H9 (cell line): ENCODE results near the gene ANKRD44. TPM values are rescaled to one million over a fixed set of nuclear protein-coding genes. Genes with fewer than 3 reads are reported as not detected.

Experiments used
- DNase-seq: peaks from one replicate; pipeline ENCODE4 v3.0.0-alpha.2; 2017
- H2AFZ ChIP-seq: one replicate; pipeline ENCODE4 v1.6.1; 2013; ENCODE audit warnings: mild to moderate bottlenecking, low read length, control low read depth, moderate library complexity
- H2AK5ac ChIP-seq: 2 replicates; pipeline ENCODE4 v1.6.1; 2013; ENCODE audit warnings: low read length, control low read depth, mixed read lengths; ENCODE audit not compliant: insufficient read length
- H2BK120ac ChIP-seq: one replicate; pipeline ENCODE4 v1.6.1; 2013; ENCODE audit warnings: low read depth, mild to moderate bottlenecking, low read length, control low read depth, inconsistent platforms; ENCODE audit not compliant: poor library complexity, severe bottlenecking
- H2BK12ac ChIP-seq: 2 replicates; pipeline ENCODE4 v1.6.1; 2013; ENCODE audit warnings: low read length, control low read depth, mixed read lengths, low read depth; ENCODE audit not compliant: insufficient read length
- H2BK15ac ChIP-seq: 2 replicates; pipeline ENCODE4 v1.6.1; 2013; ENCODE audit warnings: low read depth, low read length, control low read depth
- H2BK20ac ChIP-seq: one replicate; pipeline ENCODE4 v1.6.1; 2013; ENCODE audit warnings: low read depth, mild to moderate bottlenecking, low read length, control low read depth, inconsistent platforms; ENCODE audit not compliant: poor library complexity, severe bottlenecking
- H2BK5ac ChIP-seq: 2 replicates; pipeline ENCODE4 v1.6.1; 2013; ENCODE audit warnings: low read length, control low read depth, mixed read lengths; ENCODE audit not compliant: insufficient read length
- H3K14ac ChIP-seq: 2 replicates; pipeline ENCODE4 v1.6.1; 2013; ENCODE audit warnings: low read length, control low read depth; ENCODE audit not compliant: insufficient read depth
- H3K18ac ChIP-seq: 2 replicates; pipeline ENCODE4 v1.6.1; 2013; ENCODE audit warnings: low read depth, mild to moderate bottlenecking, mixed read lengths, low read length, control low read depth; ENCODE audit not compliant: insufficient read length
- H3K23ac ChIP-seq: 2 replicates; pipeline ENCODE4 v1.6.1; 2013; ENCODE audit warnings: low read length, control low read depth, mixed read lengths, low read depth; ENCODE audit not compliant: insufficient read length
- H3K23me2 ChIP-seq: 2 replicates; pipeline ENCODE4 v1.6.1; 2013; ENCODE audit warnings: low read depth, mild to moderate bottlenecking, mixed read lengths, low read length, control low read depth; ENCODE audit not compliant: insufficient read length, poor library complexity, severe bottlenecking
- H3K27ac ChIP-seq: 2 replicates; pipeline ENCODE4 v1.5.1; 2013; ENCODE audit warnings: low read length, control low read depth, mixed read lengths, low read depth; ENCODE audit not compliant: insufficient read length
- H3K27me3 ChIP-seq: 2 replicates; pipeline ENCODE4 v1.6.1; 2013; ENCODE audit warnings: low read length, control low read depth, inconsistent platforms; ENCODE audit not compliant: insufficient read depth
- H3K4ac ChIP-seq: 2 replicates; pipeline ENCODE4 v1.6.1; 2013; ENCODE audit warnings: low read depth, mild to moderate bottlenecking, control low read depth, inconsistent platforms, low read length, moderate library complexity
- H3K4me1 ChIP-seq: 2 replicates; pipeline ENCODE4 v1.6.1; 2013; ENCODE audit warnings: low read length, control low read depth, inconsistent platforms; ENCODE audit not compliant: insufficient read depth
- H3K4me2 ChIP-seq: 2 replicates; pipeline ENCODE4 v1.6.1; 2013; ENCODE audit warnings: low read length, control low read depth, mixed read lengths; ENCODE audit not compliant: insufficient read length, insufficient read depth
- H3K56ac ChIP-seq: 2 replicates; pipeline ENCODE4 v1.6.1; 2013; ENCODE audit warnings: low read depth, mild to moderate bottlenecking, mixed read lengths, low read length, control low read depth; ENCODE audit not compliant: insufficient read length
- H3K79me1 ChIP-seq: 2 replicates; pipeline ENCODE4 v1.6.1; 2013; ENCODE audit warnings: low read depth, mild to moderate bottlenecking, moderate library complexity, low read length, control low read depth, inconsistent platforms; ENCODE audit not compliant: insufficient read depth, poor library complexity, severe bottlenecking
- H3K79me2 ChIP-seq: 2 replicates; pipeline ENCODE4 v1.6.1; 2013; ENCODE audit warnings: low read length, control low read depth, inconsistent platforms; ENCODE audit not compliant: insufficient read depth
- H3K9ac ChIP-seq: 2 replicates; pipeline ENCODE4 v1.6.1; 2013; ENCODE audit warnings: low read length, control low read depth, mixed read lengths; ENCODE audit not compliant: insufficient read length; ENCODE audit errors: extremely low read depth
- H3K9me3 ChIP-seq: one replicate; pipeline ENCODE4 v1.6.1; 2013; ENCODE audit warnings: low read depth, low read length, inconsistent platforms; ENCODE audit not compliant: control insufficient read depth
- H3T11ph ChIP-seq: one replicate; pipeline ENCODE4 v1.6.1; 2013; ENCODE audit warnings: mild to moderate bottlenecking, low read length, control low read depth, inconsistent platforms
- H4K20me1 ChIP-seq: one replicate; pipeline ENCODE4 v1.6.1; 2013; ENCODE audit not compliant: control insufficient read depth, insufficient read length, insufficient read depth
- H4K5ac ChIP-seq: 2 replicates; pipeline ENCODE4 v1.6.1; 2013; ENCODE audit warnings: low read depth, mild to moderate bottlenecking, mixed read lengths, low read length, control low read depth; ENCODE audit not compliant: insufficient read length
- H4K8ac ChIP-seq: replicated peaks from 2 replicates; pipeline ENCODE4 v1.6.1; 2013; ENCODE audit warnings: low read length, control low read depth, mixed read lengths, low read depth; ENCODE audit not compliant: insufficient read length
- H4K91ac ChIP-seq: 2 replicates; pipeline ENCODE4 v1.6.1; 2013; ENCODE audit warnings: low read depth, mild to moderate bottlenecking, moderate library complexity, mixed read lengths, low read length, control low read depth; ENCODE audit not compliant: insufficient read length
- H3K27ac Mint-ChIP-seq, 3 experiments: 2 replicates in 2 of 3; 3 replicates in 1 of 3; pipeline ENCODE4 v1.8.0; 2020 to 2021; ENCODE audit warnings: mixed read lengths in 3 of 3, mild to moderate bottlenecking in 1 of 3, moderate library complexity in 1 of 3
- H3K27me3 Mint-ChIP-seq: 2 replicates; pipeline ENCODE4 v1.8.0; 2021; ENCODE audit warnings: low read depth, mild to moderate bottlenecking, moderate library complexity, mixed read lengths
- H3K36me3 Mint-ChIP-seq, 3 experiments: 2 replicates in 2 of 3; 3 replicates in 1 of 3; pipeline ENCODE4 v1.8.0; 2020 to 2021; ENCODE audit warnings: low read depth in 3 of 3, mixed read lengths in 3 of 3; ENCODE audit not compliant: insufficient read depth in 1 of 3
- H3K4me1 Mint-ChIP-seq, 2 experiments: 2 replicates each; pipeline ENCODE4 v1.8.0; 2020; ENCODE audit warnings: mixed read lengths in 2 of 2
- H3K4me3 Mint-ChIP-seq, 2 experiments: 2 replicates in 1 of 2; 3 replicates in 1 of 2; pipeline ENCODE4 v1.8.0; 2020 to 2021; ENCODE audit warnings: mild to moderate bottlenecking in 2 of 2, mixed read lengths in 2 of 2, moderate library complexity in 1 of 2
- H3K9me3 Mint-ChIP-seq, 2 experiments: 2 replicates in 1 of 2; 3 replicates in 1 of 2; pipeline ENCODE4 v1.8.0; 2020; ENCODE audit warnings: mild to moderate bottlenecking in 2 of 2, mixed read lengths in 2 of 2, moderate library complexity in 1 of 2
- CTCF ChIP-seq: fragments of 200-600 bp; sonication (generic); conservative IDR thresholded peaks from 3 replicates; pipeline ENCODE4 v1.8.0; 2021; ENCODE audit warnings: antibody characterized with exemption, mild to moderate bottlenecking
- WGBS: extraction: QIAGEN DNeasy Blood & Tissue Kit; methylation state at CpG from one replicate; pipeline ENCODE4 v1.1.7; 2013; ENCODE audit warnings: missing lambda C conversion rate, low lambda C conversion rate, mixed read lengths; ENCODE audit not compliant: insufficient read length; ENCODE audit errors: extremely low coverage; 5-methylcytosine and 5-hydroxymethylcytosine counted together
- total RNA-seq: library from RNA; stranded (reverse); gene quantifications from 2 replicates; pipeline ENCODE4 v1.2.1, GENCODE V29; 2021

The ANKRD44 gene
- total RNA-seq, 1 experiment from 2014 or later = 1.9 TPM

DNA sequence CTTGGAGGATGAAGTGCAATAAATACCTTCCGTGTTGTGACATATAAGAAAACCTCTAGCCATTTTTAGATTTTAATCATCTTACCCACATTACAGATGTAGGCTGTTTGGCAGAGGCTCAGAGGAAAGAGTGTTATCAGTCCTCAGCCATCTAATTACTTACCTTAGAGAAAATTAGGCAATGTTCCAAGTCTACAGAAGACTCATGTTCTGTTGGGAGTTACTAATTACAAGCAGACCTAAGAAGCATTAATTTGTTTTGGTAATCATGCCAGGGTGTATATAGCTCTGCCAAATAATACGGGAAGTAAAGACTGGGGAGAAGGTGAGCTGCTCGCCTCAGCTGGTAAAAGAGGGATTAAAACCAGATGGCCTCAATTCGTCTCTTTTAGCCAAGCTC lies 258.2 kb downstream of the ANKRD44 start:
- no CpG with 5 or more reads among the region's 4 CpGs for WGBS
- Histone ChIP-seq H3K9me3 (no peaks in the 10 kb centered on the region), H2BK20ac (no peak overlapping the region), H3K4ac (no peak overlapping the region), H3K23ac (no peak overlapping the region), H3K14ac (no peak overlapping the region), H2BK5ac (no peak overlapping the region), H4K8ac (no peak overlapping the region), H2AFZ (no peak overlapping the region), H2BK120ac (no peak overlapping the region), H3K23me2 (no peaks in the 10 kb centered on the region), H2BK15ac (no peak overlapping the region), H4K91ac (no peak overlapping the region), H3K79me1 (no peaks in the 10 kb centered on the region), H3K79me2 (no peaks in the 10 kb centered on the region), H2AK5ac (no peak overlapping the region), H3K4me1 (no peaks in the 10 kb centered on the region), H3K27ac (no peak overlapping the region), H4K5ac (no peak overlapping the region), H3K27me3 (no peaks in the 10 kb centered on the region), H3T11ph (no peak overlapping the region), H3K56ac (no peak overlapping the region), H4K20me1 (no peaks in the 10 kb centered on the region), H3K4me2 (no peak overlapping the region), H3K18ac (no peak overlapping the region), H3K9ac (no peak overlapping the region), H2BK12ac (no peak overlapping the region)
- Mint-ChIP-seq H3K4me3 (no peak overlapping the region), H3K27ac (no peak overlapping the region), H3K27me3 (no peaks in the 10 kb centered on the region; the same call in none of the 2 replicates), H3K36me3 (peaks cover 0 to 3% (median 0%) of the 10 kb centered on the region in 3 experiments; a peak in 1 of 7 replicates), H3K4me1 (no peaks in the 10 kb centered on the region), H3K9me3 (peaks cover 12 to 17% of the 10 kb centered on the region in 2 experiments; a peak in 4 of 5 replicates)
- no peak for TF ChIP-seq CTCF
- no peak for DNase-seq
